MCF 10A (cell line): ENCODE measurements around the gene NBL1. TPM values are rescaled to one million over a fixed set of nuclear protein-coding genes. Genes with fewer than 3 reads are reported as not detected.

Source experiments
- BruUV-seq: library from RNA; stranded (reverse); fragments of 400-500 nt; replicated peaks from 2 replicates; lab custom pipeline; 2021; lab: Mats Ljungman, UMichigan
- CTCF ChIA-PET: fragments of 300-600 bp; sonication (Branson Sonifier 250); formaldehyde crosslinking; extraction: SDS; loops from one replicate; lab custom pipeline; 2021; ENCODE audit warnings: antibody characterized with exemption, inconsistent platforms; lab: Yijun Ruan, JAX
- POLR2A ChIA-PET: fragments of 300-600, 350-650 bp; sonication (Branson Sonifier 250); formaldehyde crosslinking; extraction: SDS; loops from one replicate; lab custom pipeline; 2020; ENCODE audit warnings: antibody characterized with exemption, inconsistent platforms; lab: Yijun Ruan, JAX
- DNase-seq: peaks from one replicate; pipeline ENCODE4 v3.0.0-alpha.2; 2018; ENCODE audit not compliant: unreplicated experiment
- H3K27ac Mint-ChIP-seq: one replicate; pipeline ENCODE4 v1.8.0; 2022; ENCODE audit warnings: mild to moderate bottlenecking, low read depth, mixed read lengths; ENCODE audit not compliant: unreplicated experiment
- H3K27me3 Mint-ChIP-seq: one replicate; pipeline ENCODE4 v1.8.0; 2022; ENCODE audit warnings: mixed read lengths; ENCODE audit not compliant: insufficient read depth, unreplicated experiment
- H3K36me3 Mint-ChIP-seq: one replicate; pipeline ENCODE4 v1.8.0; 2022; ENCODE audit warnings: mild to moderate bottlenecking, moderate library complexity, mixed read lengths; ENCODE audit not compliant: insufficient read depth, unreplicated experiment
- H3K4me1 Mint-ChIP-seq: one replicate; pipeline ENCODE4 v1.8.0; 2022; ENCODE audit warnings: mixed read lengths; ENCODE audit not compliant: insufficient read depth, unreplicated experiment
- H3K4me3 Mint-ChIP-seq: one replicate; pipeline ENCODE4 v1.8.0; 2022; ENCODE audit warnings: mild to moderate bottlenecking, moderate library complexity, mixed read lengths; ENCODE audit not compliant: unreplicated experiment
- H3K9me3 Mint-ChIP-seq: one replicate; pipeline ENCODE4 v1.8.0; 2022; ENCODE audit warnings: mixed read lengths; ENCODE audit not compliant: unreplicated experiment
- CTCF ChIP-seq: fragments of 200-600 bp; IDR thresholded peaks from one replicate; pipeline ENCODE4 v1.8.0; 2022; ENCODE audit warnings: antibody characterized with exemption, mild to moderate bottlenecking; ENCODE audit not compliant: unreplicated experiment
- intact Hi-C: fragments of 100-400 bp; cut with micrococcal nuclease; formaldehyde crosslinking; loops from 2 replicates; pipeline ENCODE4 v1.14.1; 2022
- total RNA-seq: library from RNA; stranded (reverse); gene quantifications from 2 replicates; pipeline ENCODE4 v1.2.3, GENCODE V29; 2022

Gene NBL1
- total RNA-seq, 1 experiment from 2014 or later, result 70.4 TPM

- Mint-ChIP-seq H3K4me1 (peaks cover 10% of the 10 kb centered on the region), H3K9me3 (no peaks in the 10 kb centered on the region), H3K27ac (no peak overlapping the region), H3K27me3 (peaks cover 14% of the 10 kb centered on the region), H3K4me3 (no peak overlapping the region), H3K36me3 (peaks cover 17% of the 10 kb centered on the region)
- intact Hi-C loops, result loop anchor here (1.0 to 5.0 kb wide), 2 partner anchors 43 to 151 kb away; no protein-coding TSS in a partner anchor
- ChIA-PET POLR2A (interaction anchor here (0.6 to 3.1 kb wide), 5 partner anchors 11 to 54 kb away, joined by 3 to 17 read pairs (median 3); no protein-coding TSS in a partner anchor), CTCF (interaction anchor here (0.6 to 5.6 kb wide), 42 partner anchors 8 to 1156 kb away, joined by 3 to 103 read pairs (median 4); no protein-coding TSS in a partner anchor)
- DNase-seq, result peak; percentile 44
- peak; percentile 70 for TF ChIP-seq CTCF
- no TSS peak for BruUV-seq
Observed at GRCh38 chr1:19661721-19662228, 17.7 kb downstream of the NBL1 start.

DNA sequence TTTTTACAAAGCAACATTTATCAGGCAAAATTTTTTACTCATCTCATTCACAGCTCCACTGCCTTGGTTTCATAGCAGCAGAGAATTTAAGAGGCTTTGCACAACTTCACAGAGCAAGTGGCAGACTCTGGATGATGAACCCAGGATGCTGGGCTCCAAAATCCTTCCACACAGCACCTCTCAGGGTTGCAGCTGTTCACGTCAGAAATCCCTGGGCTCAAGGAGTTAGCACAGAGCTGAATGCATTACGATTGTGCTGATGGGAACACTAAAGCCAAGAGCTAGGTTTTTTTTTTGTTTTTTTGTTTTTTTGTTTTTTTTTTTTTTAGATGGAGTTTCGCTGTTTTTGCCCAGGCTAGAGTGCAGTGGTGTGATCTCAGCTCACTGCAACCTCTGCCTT, 18.2 kb downstream of the NBL1 start:
- ChIA-PET CTCF (interaction anchor here (0.6 to 5.6 kb wide), 31 partner anchors 8 to 1155 kb away, joined by 3 to 103 read pairs (median 4); no protein-coding TSS in a partner anchor), POLR2A (interaction anchor here (1.0 to 3.1 kb wide), 4 partner anchors 10 to 53 kb away, joined by 3 to 17 read pairs (median 4); no protein-coding TSS in a partner anchor)
- Mint-ChIP-seq H3K36me3 (peaks cover 15% of the 10 kb centered on the region), H3K4me1 (peaks cover 10% of the 10 kb centered on the region), H3K4me3 (no peak overlapping the region), H3K27ac (no peak overlapping the region), H3K9me3 (no peaks in the 10 kb centered on the region), H3K27me3 (peaks cover 19% of the 10 kb centered on the region)
- intact Hi-C loops, result loop anchor here (5.0 kb wide), 1 partner anchor 150 kb away; no protein-coding TSS in a partner anchor
- no peak for TF ChIP-seq CTCF
- DNase-seq, result no peak
- no TSS peak for BruUV-seq

- no peak for TF ChIP-seq CTCF
- POLR2A ChIA-PET, result interaction anchor here (1.1 kb wide), 1 partner anchor 40 kb away, joined by 3 read pairs; no protein-coding TSS in a partner anchor
- H3K4me1 Mint-ChIP-seq, result peaks cover 3% of the 10 kb centered on the region
- H3K27ac Mint-ChIP-seq, result no peak within 1 kb of the TSS
- no peak for DNase-seq
- peak within 1 kb of the TSS; percentile 52 for H3K4me3 Mint-ChIP-seq
- CTCF ChIA-PET, result interaction anchor here (0.5 to 5.6 kb wide), 2 partner anchors 16 to 40 kb away, joined by 3 to 103 read pairs; no protein-coding TSS in a partner anchor
- no TSS peak for BruUV-seq
- H3K9me3 Mint-ChIP-seq, result no peaks in the 10 kb centered on the region
- H3K36me3 Mint-ChIP-seq, result no peaks in the 10 kb centered on the region
- H3K27me3 Mint-ChIP-seq, result peaks cover 40% of the 10 kb centered on the region
- intact Hi-C loops, result loop anchor here (5.0 kb wide), 1 partner anchor 148 kb away; no protein-coding TSS in a partner anchor
Observed at GRCh38 chr1:19664453-19665185, 20.5 kb downstream of the NBL1 start, which contains the start of gene HTR6. TSS of gene HTR6 (plus strand) at chr1:19664875. CDS start at chr1:19665754, 879 bp downstream.

DNA sequence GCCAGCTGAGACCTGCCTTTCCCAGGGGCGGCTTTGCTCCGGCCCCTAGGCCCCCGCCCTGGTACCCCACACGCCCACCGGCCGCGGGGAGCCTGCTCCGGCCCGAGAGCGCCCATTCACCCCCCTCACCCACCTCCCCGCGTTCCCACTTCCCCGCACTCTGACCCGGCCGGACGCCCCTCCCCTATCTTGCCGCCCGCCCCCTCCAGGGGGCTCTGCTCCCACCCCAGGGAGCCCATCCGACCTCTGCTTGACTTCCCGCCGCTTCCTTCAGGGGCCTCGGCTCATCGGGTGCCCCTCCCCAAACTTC, 21.0 kb downstream of the NBL1 start:
- Mint-ChIP-seq H3K36me3 (no peaks in the 10 kb centered on the region), H3K4me1 (no peaks in the 10 kb centered on the region), H3K27me3 (peaks cover 45% of the 10 kb centered on the region), H3K9me3 (no peaks in the 10 kb centered on the region), H3K4me3 (peak overlapping the region; percentile 52), H3K27ac (no peak overlapping the region)
- no TSS peak for BruUV-seq
- ChIA-PET POLR2A (no interaction called here), CTCF (no interaction called here)
- no peak for TF ChIP-seq CTCF
- intact Hi-C loops, result no loop called here
- no peak for DNase-seq
